Lower lobe of right lung (tissue), 2 donors: ENCODE data around the gene PTMS. TPM values are rescaled to one million over a fixed set of nuclear protein-coding genes. Genes with fewer than 3 reads are reported as not detected.

Experiments used
- ATAC-seq, 2 donors: fragments of 200-7000 bp; cut with Tn5 transposase; one replicate each; pipeline ENCODE4 v1.9.1; 2020 to 2022; ENCODE audit warnings: mild to moderate bottlenecking in 2 of 2, moderate library complexity in 2 of 2
- DNase-seq: peaks from one replicate; pipeline ENCODE4 v3.0.0-alpha.2; 2020
- H3K27ac ChIP-seq: fragments of 200-600 bp; one replicate; pipeline ENCODE4 v1.8.0; 2022
- H3K27me3 ChIP-seq: fragments of 200-600 bp; one replicate; pipeline ENCODE4 v1.8.0; 2022; ENCODE audit warnings: low read depth
- H3K36me3 ChIP-seq: fragments of 200-600 bp; one replicate; pipeline ENCODE4 v1.8.0; 2022; ENCODE audit warnings: mild to moderate bottlenecking
- H3K4me1 ChIP-seq: fragments of 200-600 bp; one replicate; pipeline ENCODE4 v1.8.0; 2022
- H3K4me3 ChIP-seq: fragments of 200-600 bp; one replicate; pipeline ENCODE4 v1.8.0; 2022; ENCODE audit warnings: mild to moderate bottlenecking
- H3K9me3 ChIP-seq: fragments of 200-600 bp; one replicate; pipeline ENCODE4 v1.8.0; 2022
- intact Hi-C: fragments of 100-400 bp; cut with DNase I; formaldehyde crosslinking; loops from one replicate; pipeline ENCODE4 v1.11.0; 2022
- long read RNA-seq: library from polyadenylated mRNA; unstranded; transcript quantifications from one replicate; pipeline ENCODE4 v2.0.0, GENCODE V29; 2021
- total RNA-seq: library from RNA; stranded (reverse); fragmentation: NEBNext Ultra II Directional; extraction: Animal tissue kit (Norgen Biotek cat#: 25700); gene quantifications from one replicate; pipeline ENCODE4 v1.2.1, GENCODE V29; 2021
- TF ChIP-seq, protein P1 (sequence below): fragments of 200-600 bp; IDR thresholded peaks from one replicate; pipeline ENCODE4 v1.8.0; 2022; ENCODE audit warnings: antibody characterized with exemption, mild to moderate bottlenecking
- donor health status: DM: no; HTN: yes; CAD: no; lungs with severe emphysema.

Gene PTMS, protein sequence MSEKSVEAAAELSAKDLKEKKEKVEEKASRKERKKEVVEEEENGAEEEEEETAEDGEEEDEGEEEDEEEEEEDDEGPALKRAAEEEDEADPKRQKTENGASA
- total RNA-seq, result 267 TPM
- long read RNA-seq, transcript PTMS-207 (5 exons, 1,150 nt), result major isoform, 91 of 173 reads
- long read RNA-seq, partial matches to known transcripts, result 73 of 173 reads
- long read RNA-seq, other reads (novel, unspliced or antisense), result 6 of 173 reads

DNA sequence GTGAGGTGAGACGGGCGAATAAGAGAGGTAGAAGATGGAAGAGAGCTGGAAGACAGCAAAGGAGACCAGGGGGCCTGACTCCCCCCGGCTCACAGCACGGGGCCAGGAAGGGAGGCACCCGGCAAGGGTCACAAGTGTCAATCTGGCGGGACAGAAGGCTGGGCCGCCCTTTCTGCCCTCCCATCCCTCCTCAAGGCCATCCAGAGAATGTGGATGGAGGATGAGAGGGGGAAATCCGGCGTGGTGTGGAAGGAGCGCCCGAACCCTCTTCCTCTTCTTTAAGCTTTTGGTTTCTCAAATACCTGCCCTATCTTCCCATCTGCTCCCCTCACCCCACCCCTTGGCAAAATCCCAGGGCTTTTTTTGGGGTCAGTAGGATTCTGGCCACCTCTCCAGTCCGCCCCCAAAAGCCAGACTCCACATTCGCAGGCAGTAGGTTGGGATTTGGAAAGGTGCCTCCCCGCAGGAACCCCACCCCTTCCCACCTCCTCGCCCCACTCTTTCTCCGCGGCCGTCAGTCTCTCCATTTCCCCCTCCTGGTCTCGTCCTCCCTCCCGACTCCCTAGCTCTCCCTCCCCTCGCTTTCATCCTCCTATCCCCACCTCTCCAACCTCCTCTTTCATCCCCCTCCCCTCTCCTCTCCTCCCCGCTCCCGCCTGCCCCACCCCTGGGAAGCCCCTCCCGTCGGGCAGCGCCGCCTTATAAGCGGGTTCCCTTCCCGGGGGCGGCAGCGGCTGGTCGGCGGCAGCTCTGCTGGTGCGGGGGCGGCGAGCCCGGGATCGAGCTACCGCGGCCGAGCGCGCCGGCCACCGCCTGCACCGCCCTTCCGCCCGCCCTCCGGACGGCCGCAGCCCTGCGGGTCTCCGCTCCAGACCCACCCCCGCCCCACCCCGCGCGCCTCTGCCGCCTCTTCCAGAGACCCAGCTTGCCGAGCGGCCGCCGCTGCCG lies at the start of gene PTMS:
PTMS (plus strand) TSS at position 730 of the 948 bp plus-strand sequence. CDS start 343 bp downstream, outside the sequence.
- intact Hi-C loops, result no loop called here
- ATAC-seq, result peak; percentile 65 to 69
- Histone ChIP-seq H3K4me3 (peak within 1 kb of the TSS; percentile 78), H3K9me3 (no peaks in the 10 kb centered on the region), H3K4me1 (peaks cover 48% of the 10 kb centered on the region), H3K27me3 (no peaks in the 10 kb centered on the region), H3K36me3 (peaks cover 17% of the 10 kb centered on the region), H3K27ac (peak within 1 kb of the TSS; percentile 84)
- DNase-seq, result peak; percentile 84
- TF ChIP-seq, protein P1, sequence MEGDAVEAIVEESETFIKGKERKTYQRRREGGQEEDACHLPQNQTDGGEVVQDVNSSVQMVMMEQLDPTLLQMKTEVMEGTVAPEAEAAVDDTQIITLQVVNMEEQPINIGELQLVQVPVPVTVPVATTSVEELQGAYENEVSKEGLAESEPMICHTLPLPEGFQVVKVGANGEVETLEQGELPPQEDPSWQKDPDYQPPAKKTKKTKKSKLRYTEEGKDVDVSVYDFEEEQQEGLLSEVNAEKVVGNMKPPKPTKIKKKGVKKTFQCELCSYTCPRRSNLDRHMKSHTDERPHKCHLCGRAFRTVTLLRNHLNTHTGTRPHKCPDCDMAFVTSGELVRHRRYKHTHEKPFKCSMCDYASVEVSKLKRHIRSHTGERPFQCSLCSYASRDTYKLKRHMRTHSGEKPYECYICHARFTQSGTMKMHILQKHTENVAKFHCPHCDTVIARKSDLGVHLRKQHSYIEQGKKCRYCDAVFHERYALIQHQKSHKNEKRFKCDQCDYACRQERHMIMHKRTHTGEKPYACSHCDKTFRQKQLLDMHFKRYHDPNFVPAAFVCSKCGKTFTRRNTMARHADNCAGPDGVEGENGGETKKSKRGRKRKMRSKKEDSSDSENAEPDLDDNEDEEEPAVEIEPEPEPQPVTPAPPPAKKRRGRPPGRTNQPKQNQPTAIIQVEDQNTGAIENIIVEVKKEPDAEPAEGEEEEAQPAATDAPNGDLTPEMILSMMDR, result no peak

DNA sequence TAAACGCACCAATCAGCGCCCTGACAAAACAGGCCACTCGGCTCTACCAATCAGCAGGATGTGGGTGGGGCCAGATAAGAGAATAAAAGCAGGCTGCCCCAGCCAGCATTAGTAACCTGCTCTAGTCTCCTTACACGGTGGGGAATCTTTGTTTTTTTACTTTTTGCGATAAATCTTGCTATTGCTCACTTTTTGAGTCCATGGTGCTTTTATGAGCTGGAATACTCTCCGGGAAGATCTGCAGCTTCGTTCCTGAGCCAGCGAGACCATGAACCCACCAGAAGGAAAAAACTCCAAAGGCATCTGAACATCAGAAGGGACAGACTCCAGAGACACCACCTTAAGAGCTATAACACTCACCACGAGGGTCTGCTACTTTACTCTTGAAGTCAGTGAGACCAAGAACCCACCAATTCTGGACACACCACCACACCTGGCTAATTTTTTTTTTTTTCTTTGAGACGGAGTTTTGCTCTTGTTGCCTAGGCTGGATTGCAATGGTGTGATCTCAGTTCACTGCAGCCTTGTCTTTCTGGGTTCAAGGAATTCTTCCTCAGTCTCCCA lies 49.2 kb upstream of the PTMS start:
- no peak overlapping the region for H3K4me3 ChIP-seq
- intact Hi-C loops, result no loop called here

DNA sequence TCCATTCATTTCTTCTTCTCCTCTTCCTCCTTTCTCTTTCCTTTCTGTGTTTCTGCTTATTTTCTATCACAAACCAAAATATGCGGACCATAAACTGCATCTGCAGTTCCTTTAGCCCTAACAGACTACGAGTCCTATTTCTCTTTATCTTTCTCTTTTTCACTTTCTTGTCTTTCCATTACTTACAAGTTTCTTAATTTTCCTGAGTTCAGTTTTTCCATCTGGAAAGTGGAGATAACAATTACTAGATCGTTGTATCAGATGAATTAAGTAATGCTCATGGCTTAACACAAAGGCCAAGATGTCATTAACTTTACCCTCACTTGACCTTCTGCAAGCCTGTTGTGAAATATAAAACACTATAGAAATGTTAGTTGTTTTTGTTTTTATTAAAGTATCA lies 43.3 kb upstream of the PTMS start:
- H3K36me3 ChIP-seq, result peaks cover 10% of the 10 kb centered on the region
- H3K27me3 ChIP-seq, result no peaks in the 10 kb centered on the region
- H3K9me3 ChIP-seq, result no peaks in the 10 kb centered on the region
- H3K27ac ChIP-seq, result no peak overlapping the region
- TF ChIP-seq, protein P1, result no peak
- DNase-seq, result no peak
- H3K4me3 ChIP-seq, result no peak overlapping the region
- peaks cover 11% of the 10 kb centered on the region for H3K4me1 ChIP-seq
- no peak for ATAC-seq
- intact Hi-C loops, result no loop called here

More for the DNA sequence above, 49.2 kb upstream of the PTMS start:
- Histone ChIP-seq H3K27me3 (peaks cover 3% of the 10 kb centered on the region), H3K36me3 (no peaks in the 10 kb centered on the region), H3K9me3 (no peaks in the 10 kb centered on the region), H3K4me1 (no peaks in the 10 kb centered on the region), H3K27ac (no peak overlapping the region)
- TF ChIP-seq, protein P1, result no peak
- no peak for ATAC-seq
- DNase-seq, result no peak

DNA sequence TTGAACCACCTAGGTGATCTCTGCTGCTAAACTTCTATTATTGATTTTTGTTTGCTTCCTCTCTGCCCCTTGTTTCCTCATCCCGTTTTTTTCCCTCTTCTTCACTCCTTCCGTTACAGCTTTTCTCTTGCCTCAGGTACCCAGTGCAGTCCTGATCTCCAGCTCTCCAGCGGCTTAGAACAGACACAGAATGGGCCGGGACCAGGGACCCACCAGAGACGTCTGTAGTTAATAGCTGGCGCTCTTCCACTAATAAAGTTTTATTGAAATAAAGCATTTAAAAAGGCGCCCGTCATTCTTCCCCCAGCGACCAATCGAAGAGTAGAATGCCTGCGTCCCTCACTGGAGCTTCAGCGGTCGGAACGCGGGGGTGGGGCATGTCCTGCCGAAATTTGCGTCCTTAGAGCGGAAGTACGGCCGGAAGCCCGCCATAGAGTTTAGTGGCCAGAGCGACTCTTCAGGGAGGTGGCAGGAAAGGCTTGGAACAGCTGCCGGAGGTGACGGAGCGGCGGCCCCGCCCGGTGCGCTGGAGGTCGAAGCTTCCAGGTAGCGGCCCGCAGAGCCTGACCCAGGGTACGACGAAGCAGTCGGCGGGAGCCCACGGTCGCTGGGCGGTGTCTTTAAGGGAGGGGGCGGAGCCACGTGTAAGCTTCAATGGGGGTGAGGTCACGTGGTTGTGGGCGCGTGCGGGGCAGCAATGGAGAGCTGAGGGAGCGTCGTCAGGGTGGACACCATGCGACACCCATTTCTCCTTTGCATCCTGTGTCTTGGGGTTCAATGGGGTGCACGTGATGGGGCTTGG lies 42.4 kb upstream of the PTMS start, which contains the start of gene COPS7A:
COPS7A (plus strand) TSS at position 440 of the 802 bp plus-strand sequence. CDS start 611 bp downstream, outside the sequence.
- H3K27ac ChIP-seq, result peak within 1 kb of the TSS; percentile 91
- peak within 1 kb of the TSS; percentile 70 for H3K4me3 ChIP-seq
- TF ChIP-seq, protein P1, result no peak
- no peaks in the 10 kb centered on the region for H3K9me3 ChIP-seq
- intact Hi-C loops, result no loop called here
- DNase-seq (peak; percentile 99), ATAC-seq (peak; percentile 99)
- H3K27me3 ChIP-seq, result no peaks in the 10 kb centered on the region
- peaks cover 19% of the 10 kb centered on the region for H3K36me3 ChIP-seq
- H3K4me1 ChIP-seq, result peaks cover 11% of the 10 kb centered on the region

DNA sequence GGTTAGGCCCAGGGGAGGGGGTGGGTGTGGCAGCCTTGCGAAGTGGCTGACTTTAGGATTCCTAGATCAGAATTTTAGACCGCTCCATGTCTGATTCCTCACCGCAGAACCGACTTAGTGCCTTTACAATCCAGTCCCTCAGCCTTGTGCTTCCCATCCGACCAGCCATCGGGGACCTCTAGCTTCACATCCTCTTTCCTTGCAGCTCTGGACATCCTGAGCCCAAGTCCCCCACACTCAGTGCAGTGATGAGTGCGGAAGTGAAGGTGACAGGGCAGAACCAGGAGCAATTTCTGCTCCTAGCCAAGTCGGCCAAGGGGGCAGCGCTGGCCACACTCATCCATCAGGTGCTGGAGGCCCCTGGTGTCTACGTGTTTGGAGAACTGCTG lies 41.8 kb upstream of the PTMS start:
- Histone ChIP-seq H3K27ac (peak overlapping the region; percentile 91), H3K36me3 (peaks cover 25% of the 10 kb centered on the region), H3K27me3 (no peaks in the 10 kb centered on the region), H3K4me3 (peak overlapping the region; percentile 70), H3K4me1 (peaks cover 11% of the 10 kb centered on the region), H3K9me3 (no peaks in the 10 kb centered on the region)
- ATAC-seq (peak; percentile 32 to 37), DNase-seq (peak; percentile 53)
- intact Hi-C loops, result no loop called here
- TF ChIP-seq, protein P1, result no peak
